Esophagus squamous epithelium (tissue), 4 donors: ENCODE data around the gene RNASE7.

Experiments
- CTCF ChIP-seq, 6 experiments: fragments of 450-650 bp in 4 of 6; fragments of 200-600 bp in 2 of 6; sonication (generic) in 2 of 6; IDR thresholded peaks; one replicate each; pipeline ENCODE4 v1.5.1; 2016 to 2019; ENCODE audit warnings: antibody characterized with exemption in 6 of 6, mild to moderate bottlenecking in 4 of 6, moderate library complexity in 4 of 6
- POLR2A ChIP-seq, 4 donors: fragments of 450-650 bp; IDR thresholded peaks; one replicate each; pipeline ENCODE4 v1.6.1; 2017; ENCODE audit warnings: antibody characterized with exemption in 4 of 4, mild to moderate bottlenecking in 4 of 4, moderate library complexity in 3 of 4

- TF ChIP-seq CTCF (IDR thresholded peaks at IDR 0.05): no peak
- no peak for TF ChIP-seq POLR2A (IDR thresholded peaks at IDR 0.05)
Observed at GRCh38 chr14:21026274-21026987, 15.7 kb upstream of the RNASE7 start.
